Left ventricle myocardium inferior (tissue), 1 donor: ENCODE results near the gene TFAM. TPM values are rescaled to one million over a fixed set of nuclear protein-coding genes. Genes with fewer than 3 reads are reported as not detected.

ENCODE experiments used
- DNase-seq: peaks from one replicate; pipeline ENCODE4 v3.0.0-alpha.2; 2020
- H3K27ac ChIP-seq: fragments of 200-600 bp; replicated peaks from 2 replicates; pipeline ENCODE4 v1.8.0; 2021
- H3K27me3 ChIP-seq: fragments of 200-600 bp; 2 replicates; pipeline ENCODE4 v1.8.0; 2021; ENCODE audit warnings: low read depth
- H3K36me3 ChIP-seq: fragments of 200-600 bp; 2 replicates; pipeline ENCODE4 v1.8.0; 2021
- H3K4me1 ChIP-seq: fragments of 200-600 bp; 2 replicates; pipeline ENCODE4 v1.8.0; 2021
- H3K4me3 ChIP-seq: fragments of 200-600 bp; 2 replicates; pipeline ENCODE4 v1.8.0; 2021; ENCODE audit warnings: mild to moderate bottlenecking, moderate library complexity
- H3K9me3 ChIP-seq: fragments of 200-600 bp; replicated peaks from 2 replicates; pipeline ENCODE4 v1.8.0; 2021
- intact Hi-C: fragments of 100-400 bp; cut with micrococcal nuclease; formaldehyde crosslinking; loops from one replicate; pipeline ENCODE4 v1.11.0; 2022
- long read RNA-seq: library from polyadenylated mRNA; unstranded; transcript quantifications from one replicate; pipeline ENCODE4 v2.0.0, GENCODE V29; 2021
- total RNA-seq: library from RNA; stranded (reverse); fragmentation: NEBNext Ultra II Directional; extraction: Animal tissue kit (Norgen Biotek cat#: 25700); gene quantifications from one replicate; pipeline ENCODE4 v1.2.1, GENCODE V29; 2021
- TF ChIP-seq, protein P1 (sequence below): fragments of 200-600 bp; IDR thresholded peaks from 2 replicates; pipeline ENCODE4 v1.8.0; 2021; ENCODE audit warnings: antibody characterized with exemption, mild to moderate bottlenecking, borderline replicate concordance
- donor health status: DM: no; HTN: yes; CAD: no; lungs with severe emphysema.

Gene TFAM
- 29.8 TPM for total RNA-seq
- long read RNA-seq, full-length matches to known transcripts, result 12 of 14 reads
- long read RNA-seq, partial matches to known transcripts, result 1 of 14 reads
- long read RNA-seq, other reads (novel, unspliced or antisense), result 1 of 14 reads

DNA sequence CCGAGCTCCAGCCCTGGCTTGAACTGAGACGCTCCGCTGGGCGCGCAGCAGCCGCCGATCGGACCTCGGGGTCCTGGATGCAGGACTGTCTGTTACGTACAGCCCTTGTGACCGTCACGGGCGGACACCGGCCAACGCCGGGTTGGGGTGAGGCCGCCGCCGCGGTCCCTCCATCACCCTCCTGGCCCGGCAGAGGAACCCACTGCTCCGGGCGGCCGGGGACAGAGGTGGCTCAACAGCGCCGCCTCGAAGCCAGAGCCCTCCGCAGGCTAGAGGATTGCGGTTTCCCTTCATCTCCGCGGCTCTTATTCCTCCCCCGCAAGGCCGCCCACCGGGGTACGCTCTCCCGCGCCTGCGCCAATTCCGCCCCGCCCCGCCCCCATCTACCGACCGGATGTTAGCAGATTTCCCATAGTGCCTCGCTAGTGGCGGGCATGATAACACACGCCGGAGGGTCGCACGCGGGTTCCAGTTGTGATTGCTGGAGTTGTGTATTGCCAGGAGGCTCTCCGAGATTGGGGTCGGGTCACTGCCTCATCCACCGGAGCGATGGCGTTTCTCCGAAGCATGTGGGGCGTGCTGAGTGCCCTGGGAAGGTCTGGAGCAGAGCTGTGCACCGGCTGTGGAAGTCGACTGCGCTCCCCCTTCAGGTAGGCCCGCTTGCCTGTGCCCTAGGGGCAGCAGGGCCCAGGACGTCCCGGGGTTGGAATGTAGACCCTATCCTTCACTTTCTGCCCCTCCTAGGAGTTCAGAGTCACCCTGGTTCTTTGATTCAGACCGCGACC is at the start of gene TFAM:
TSS of gene TFAM (plus strand) at position 412 of the 785 bp plus-strand sequence. CDS start at position 550, 138 bp downstream.
- TF ChIP-seq, protein P1, sequence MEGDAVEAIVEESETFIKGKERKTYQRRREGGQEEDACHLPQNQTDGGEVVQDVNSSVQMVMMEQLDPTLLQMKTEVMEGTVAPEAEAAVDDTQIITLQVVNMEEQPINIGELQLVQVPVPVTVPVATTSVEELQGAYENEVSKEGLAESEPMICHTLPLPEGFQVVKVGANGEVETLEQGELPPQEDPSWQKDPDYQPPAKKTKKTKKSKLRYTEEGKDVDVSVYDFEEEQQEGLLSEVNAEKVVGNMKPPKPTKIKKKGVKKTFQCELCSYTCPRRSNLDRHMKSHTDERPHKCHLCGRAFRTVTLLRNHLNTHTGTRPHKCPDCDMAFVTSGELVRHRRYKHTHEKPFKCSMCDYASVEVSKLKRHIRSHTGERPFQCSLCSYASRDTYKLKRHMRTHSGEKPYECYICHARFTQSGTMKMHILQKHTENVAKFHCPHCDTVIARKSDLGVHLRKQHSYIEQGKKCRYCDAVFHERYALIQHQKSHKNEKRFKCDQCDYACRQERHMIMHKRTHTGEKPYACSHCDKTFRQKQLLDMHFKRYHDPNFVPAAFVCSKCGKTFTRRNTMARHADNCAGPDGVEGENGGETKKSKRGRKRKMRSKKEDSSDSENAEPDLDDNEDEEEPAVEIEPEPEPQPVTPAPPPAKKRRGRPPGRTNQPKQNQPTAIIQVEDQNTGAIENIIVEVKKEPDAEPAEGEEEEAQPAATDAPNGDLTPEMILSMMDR, result peak; percentile 73
- Histone ChIP-seq H3K36me3 (peaks cover 33% of the 10 kb centered on the region), H3K27ac (peak within 1 kb of the TSS; percentile 91), H3K4me3 (peak within 1 kb of the TSS; percentile 79), H3K4me1 (peaks cover 39% of the 10 kb centered on the region), H3K27me3 (no peaks in the 10 kb centered on the region), H3K9me3 (no peaks in the 10 kb centered on the region)
- intact Hi-C loops, result loop anchor here (10.0 kb wide), 2 partner anchors 50 to 180 kb away; partner anchors contain the start of gene UBE2D1
- DNase-seq, result peak; percentile 98

DNA sequence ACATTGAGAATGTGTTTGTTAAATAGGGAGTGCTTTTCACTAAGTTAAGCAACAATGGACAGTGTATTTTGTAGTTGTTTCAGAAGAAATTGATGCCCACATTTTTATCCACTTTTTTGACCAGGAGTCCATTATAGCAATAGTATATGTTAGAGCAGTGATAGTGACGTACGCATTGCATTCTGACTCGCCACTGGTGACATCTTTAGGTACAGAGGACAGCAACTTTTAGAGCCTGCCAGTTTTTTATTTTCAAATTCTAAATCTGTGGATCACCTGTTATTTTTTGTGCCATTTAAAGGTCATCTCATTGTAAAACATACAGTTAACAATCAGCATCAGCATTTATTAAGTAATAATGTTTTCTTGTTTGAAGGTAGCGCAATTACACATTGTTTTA is 49.0 kb upstream of the TFAM start:
- Histone ChIP-seq H3K36me3 (no peaks in the 10 kb centered on the region), H3K27ac (peak overlapping the region; percentile 96), H3K4me3 (peak overlapping the region; percentile 97), H3K9me3 (no peaks in the 10 kb centered on the region), H3K27me3 (no peaks in the 10 kb centered on the region), H3K4me1 (peaks cover 70% of the 10 kb centered on the region)
- TF ChIP-seq, protein P1, result no peak
- intact Hi-C loops, result loop anchor here (10.0 kb wide), 1 partner anchor 49 kb away; the partner anchor contains the start of gene TFAM
- no peak for DNase-seq

GRCh38 chr10:58341422-58341821 is 43.8 kb upstream of the TFAM start:
- Histone ChIP-seq H3K4me1 (peaks cover 76% of the 10 kb centered on the region), H3K27me3 (no peaks in the 10 kb centered on the region), H3K36me3 (no peaks in the 10 kb centered on the region), H3K9me3 (no peaks in the 10 kb centered on the region), H3K27ac (peak overlapping the region; percentile 32), H3K4me3 (peak overlapping the region; percentile 35)
- DNase-seq, result no peak
- TF ChIP-seq, protein P1, result no peak
- intact Hi-C loops, result no loop called here

GRCh38 chr10:58341947-58342346 is 43.3 kb upstream of the TFAM start:
- TF ChIP-seq, protein P1, result no peak
- no peaks in the 10 kb centered on the region for H3K27me3 ChIP-seq
- no peaks in the 10 kb centered on the region for H3K36me3 ChIP-seq
- H3K27ac ChIP-seq, result peak overlapping the region; percentile 32
- no peaks in the 10 kb centered on the region for H3K9me3 ChIP-seq
- DNase-seq, result no peak
- H3K4me1 ChIP-seq, result peaks cover 71% of the 10 kb centered on the region
- no peak overlapping the region for H3K4me3 ChIP-seq
- intact Hi-C loops, result no loop called here

DNA sequence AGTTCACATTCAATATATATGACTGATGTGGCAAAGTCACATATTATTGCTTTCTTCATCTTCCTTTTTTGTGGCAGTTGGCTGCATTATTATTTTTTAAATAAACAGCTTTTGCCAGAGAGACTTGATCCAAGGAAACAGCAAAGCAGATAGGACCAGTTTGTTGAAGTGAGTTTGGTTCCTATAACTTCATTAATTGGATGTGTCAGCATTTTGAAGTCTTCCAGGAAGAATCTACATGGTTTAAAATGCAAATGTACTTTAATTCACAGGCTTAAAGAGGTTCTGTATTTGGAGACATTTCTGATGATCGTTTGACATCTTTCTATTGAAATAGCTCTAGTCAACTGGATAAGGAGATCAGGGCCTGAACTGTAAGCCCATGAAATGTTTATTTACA is 37.2 kb upstream of the TFAM start:
- no peak for DNase-seq
- Histone ChIP-seq H3K4me3 (no peak overlapping the region), H3K27me3 (no peaks in the 10 kb centered on the region), H3K9me3 (no peaks in the 10 kb centered on the region), H3K36me3 (no peaks in the 10 kb centered on the region), H3K4me1 (peaks cover 66% of the 10 kb centered on the region), H3K27ac (no peak overlapping the region)
- intact Hi-C loops, result no loop called here
- TF ChIP-seq, protein P1, result no peak
